RWPE1 (cell line): ENCODE results near the gene PPP1R9A.

Source experiments
- CTCF ChIA-PET: fragments of 350-600 bp; sonication (Branson Sonifier 250); formaldehyde crosslinking; extraction: SDS; loops from one replicate; lab custom pipeline; 2021; lab: Yijun Ruan, JAX
- POLR2A ChIA-PET: fragments of 400-600 bp; formaldehyde crosslinking; extraction: SDS; loops from one replicate; lab custom pipeline; 2020; ENCODE audit warnings: antibody characterized with exemption; ENCODE audit not compliant: low non-redundant PET; lab: Yijun Ruan, JAX
- DNase-seq: peaks from one replicate; pipeline ENCODE4 v3.0.0; 2012; ENCODE audit warnings: low spot score
- H3K27ac ChIP-seq: fragments of 450-650 bp; 2 replicates; pipeline ENCODE4 v1.5.1; 2017
- CTCF ChIP-seq: fragments of 450-650 bp; conservative IDR thresholded peaks from 2 replicates; pipeline ENCODE4 v1.5.1; 2017; ENCODE audit warnings: low read depth, mild to moderate bottlenecking

PPP1R9A gene

GRCh38 chr7:95092324-95092723 lies 184.9 kb downstream of the PPP1R9A start:
- TF ChIP-seq CTCF: no peak
- no peak overlapping the region for H3K27ac ChIP-seq
- no peak for DNase-seq
- POLR2A ChIA-PET: no interaction called here
- CTCF ChIA-PET: no interaction called here

- no peak for DNase-seq
- H3K27ac ChIP-seq: no peak overlapping the region
- CTCF ChIA-PET: no interaction called here
- no peak for TF ChIP-seq CTCF
- POLR2A ChIA-PET: no interaction called here
These were observed 188.0 kb downstream of the PPP1R9A start for GRCh38 chr7:95095259-95095965.

- DNase-seq: no peak
- TF ChIP-seq CTCF: no peak
- CTCF ChIA-PET: no interaction called here
- no peak overlapping the region for H3K27ac ChIP-seq
- POLR2A ChIA-PET: no interaction called here
These were observed 188.7 kb downstream of the PPP1R9A start for GRCh38 chr7:95095966-95096540.

- POLR2A ChIA-PET: no interaction called here
- H3K27ac ChIP-seq: no peak overlapping the region
- CTCF ChIA-PET: no interaction called here
- no peak for DNase-seq
- no peak for TF ChIP-seq CTCF
These were observed 189.9 kb downstream of the PPP1R9A start for GRCh38 chr7:95097291-95097690.

- DNase-seq: no peak
- no peak for TF ChIP-seq CTCF
- no peak overlapping the region for H3K27ac ChIP-seq
- POLR2A ChIA-PET: no interaction called here
- CTCF ChIA-PET: no interaction called here
These were observed 190.5 kb downstream of the PPP1R9A start for GRCh38 chr7:95097851-95098250.

- TF ChIP-seq CTCF: no peak
- ChIA-PET POLR2A (no interaction called here), CTCF (no interaction called here)
- H3K27ac ChIP-seq: no peak overlapping the region
- no peak for DNase-seq
These were observed 191.7 kb downstream of the PPP1R9A start for GRCh38 chr7:95099106-95099505.
